Endothelial cell of umbilical vein (primary cell): ENCODE measurements around the gene DIDO1.
"Not testable (repeated sequence)": the region's sequence is repeated elsewhere in the genome, so short reads cannot be mapped to it uniquely, and the experiment has no call there.

Experiments used
- CTCF ChIP-seq, 2 donors: IDR thresholded peaks; 1 replicate in 1 of 2; 2 replicates in 1 of 2; pipeline ENCODE4 v1.5.1; 2011; ENCODE audit warnings: low read length in 2 of 2, mild to moderate bottlenecking in 2 of 2, moderate library complexity in 2 of 2, control low read depth in 1 of 2, inconsistent platforms in 1 of 2, low read depth in 1 of 2; ENCODE audit not compliant: insufficient read depth in 1 of 2; ENCODE audit errors: extremely low read depth in 1 of 2
- EZH2 ChIP-seq: IDR thresholded peaks from 2 replicates; pipeline ENCODE4 v1.6.1; 2012; ENCODE audit warnings: borderline replicate concordance, low read depth, mild to moderate bottlenecking, moderate library complexity, low read length, inconsistent platforms; ENCODE audit not compliant: severe bottlenecking
- POLR2A ChIP-seq: IDR thresholded peaks from 2 replicates; pipeline ENCODE4 v1.6.1; 2012; ENCODE audit warnings: low read depth, mild to moderate bottlenecking, control low read depth, low read length

- not testable (repeated sequence) for TF ChIP-seq CTCF (IDR thresholded peaks at IDR 0.05; ENCODE audit: extremely low read depth in 1 of 2, insufficient read depth in 1 of 2, low read depth in 1 of 2, low read length in 2 of 2); EZH2; POLR2A
Observed at GRCh38 chr20:62960446-62961309, 34.4 kb upstream of the DIDO1 start.
